K562 (cell line): Measurements from ENCODE around the gene APPBP2. TPM values are rescaled to one million over a fixed set of nuclear protein-coding genes. Genes with fewer than 3 reads are reported as not detected.

ENCODE experiments used
- ATAC-seq: fragments of 200-7000 bp; cut with Tn5 transposase; 3 replicates; pipeline ENCODE4 v1.9.1; 2020; ENCODE audit warnings: moderate library complexity
- BruUV-seq: library from RNA; stranded (reverse); fragments of 400-500 nt; replicated peaks from 2 replicates; lab custom pipeline; 2021; lab: Mats Ljungman, UMichigan
- CTCF ChIA-PET: fragments of 300-600 bp; formaldehyde crosslinking; extraction: SDS; loops from one replicate; lab custom pipeline; 2021; ENCODE audit warnings: low intra/inter-chr PET ratio; lab: Yijun Ruan, JAX
- POLR2A ChIA-PET: fragments of 300-600, 350-650 bp; sonication (Branson Sonifier 250); formaldehyde crosslinking; extraction: SDS; loops from one replicate; lab custom pipeline; 2021; ENCODE audit warnings: antibody characterized with exemption, inconsistent platforms; lab: Yijun Ruan, JAX
- DNase-seq, 4 experiments: peaks; one replicate each; pipeline versions ENCODE4 v3.0.0 to v3.0.0-alpha.2; 2011 to 2018; ENCODE audit warnings: low spot score in 3 of 4, mixed read lengths in 3 of 4; ENCODE audit errors: extremely low read depth in 1 of 4
- FAIRE-seq: peaks from 2 replicates; lab custom pipeline; 2011; peaks lifted over from hg19 to GRCh38; lab: Jason Lieb, UNC
- H2AFZ ChIP-seq: 2 replicates; pipeline ENCODE4 v1.6.0; 2011; ENCODE audit warnings: low read depth, low read length, control low read depth, inconsistent platforms
- H3K27ac ChIP-seq: fragments of 200-600 bp; 3 replicates; pipeline ENCODE4 v1.8.0; 2011; ENCODE audit warnings: low read depth, mild to moderate bottlenecking, control low read depth, inconsistent platforms, low read length, moderate library complexity, mixed read lengths; ENCODE audit errors: extremely low read depth
- H3K27me3 ChIP-seq, 2 experiments: fragments of 300-600 bp in 1 of 2; 2 replicates in 1 of 2; 3 replicates in 1 of 2; pipeline versions ENCODE4 v1.6.0 to v1.8.0; 2011; ENCODE audit warnings: inconsistent platforms in 2 of 2, low read length in 2 of 2, mild to moderate bottlenecking in 1 of 2, mixed read lengths in 1 of 2, moderate library complexity in 1 of 2; ENCODE audit not compliant: control insufficient read depth in 2 of 2, insufficient read depth in 2 of 2
- H3K36me3 ChIP-seq: fragments of 300-600 bp; 3 replicates; pipeline ENCODE4 v1.8.0; 2011; ENCODE audit warnings: mild to moderate bottlenecking, low read length, inconsistent platforms; ENCODE audit not compliant: control insufficient read depth, insufficient read depth
- H3K4me1 ChIP-seq, 2 experiments: fragments of 200-600 bp in 1 of 2; replicated peaks in 1 of 2; 2 replicates in 1 of 2; 3 replicates in 1 of 2; pipeline versions ENCODE4 v1.5.1 to v1.8.0; 2011; ENCODE audit warnings: inconsistent platforms in 2 of 2, low read length in 2 of 2, mild to moderate bottlenecking in 1 of 2, mixed read lengths in 1 of 2, moderate library complexity in 1 of 2; ENCODE audit not compliant: control insufficient read depth in 2 of 2, insufficient read depth in 2 of 2
- H3K4me2 ChIP-seq: 2 replicates; pipeline ENCODE4 v1.6.1; 2011; ENCODE audit warnings: low read length, control low read depth, inconsistent platforms, mixed read lengths; ENCODE audit not compliant: insufficient read depth
- H3K4me3 ChIP-seq: fragments of 200-600 bp; sonication (generic), shearing (Covaris generic); 2 replicates; pipeline ENCODE4 v1.5.1; 2016; ENCODE audit warnings: control low read depth, inconsistent platforms
- H3K79me2 ChIP-seq: fragments of 200-600 bp; 3 replicates; pipeline ENCODE4 v1.8.0; 2011; ENCODE audit warnings: low read length, inconsistent platforms; ENCODE audit not compliant: control insufficient read depth, insufficient read depth
- H3K9ac ChIP-seq, 2 experiments: 2 replicates each; pipeline versions ENCODE4 v1.6.0 to v1.6.1; 2011; ENCODE audit warnings: low read depth in 2 of 2, low read length in 2 of 2, control low read depth in 1 of 2, inconsistent platforms in 1 of 2, mild to moderate bottlenecking in 1 of 2, mixed read lengths in 1 of 2; ENCODE audit not compliant: insufficient read depth in 1 of 2
- H3K9me1 ChIP-seq: one replicate; pipeline ENCODE4 v1.6.0; 2011; ENCODE audit warnings: inconsistent platforms, mild to moderate bottlenecking, low read length, moderate library complexity; ENCODE audit not compliant: control insufficient read depth, insufficient read depth
- H3K9me3 ChIP-seq: replicated peaks from 2 replicates; pipeline ENCODE4 v1.5.1; 2011; ENCODE audit warnings: low read depth, low read length, inconsistent platforms; ENCODE audit not compliant: control insufficient read depth, insufficient read depth
- H4K20me1 ChIP-seq: replicated peaks from 2 replicates; pipeline ENCODE4 v1.6.1; 2011; ENCODE audit warnings: low read length, inconsistent platforms, mixed read lengths; ENCODE audit not compliant: control insufficient read depth, insufficient read depth
- ARID3A ChIP-seq: IDR thresholded peaks from 2 replicates; pipeline ENCODE4 v1.6.1; 2012; ENCODE audit warnings: low read depth, low read length, improper control_type of control experiment, borderline replicate concordance
- GTF2A2 ChIP-seq: IDR thresholded peaks from 2 replicates; pipeline ENCODE4 v1.6.1; 2016; ENCODE audit warnings: mild to moderate bottlenecking, missing genetic modification characterization, missing compliant biosample characterization
- HDAC1 ChIP-seq, 2 experiments: fragments of 450-650 bp; IDR thresholded peaks; 2 replicates each; pipeline ENCODE4 v1.6.1; 2016 to 2017; ENCODE audit warnings: inconsistent platforms in 1 of 2, mild to moderate bottlenecking in 1 of 2, moderate library complexity in 1 of 2
- KLF16 ChIP-seq: IDR thresholded peaks from 2 replicates; pipeline ENCODE4 v1.6.1; 2016; ENCODE audit warnings: antibody characterized with exemption
- MEIS2 ChIP-seq: fragments of 450-650 bp; IDR thresholded peaks from 2 replicates; pipeline ENCODE4 v1.6.1; 2014; ENCODE audit warnings: mild to moderate bottlenecking; ENCODE audit not compliant: partially characterized antibody
- NBN ChIP-seq: fragments of 450-650 bp; IDR thresholded peaks from 2 replicates; pipeline ENCODE4 v1.6.1; 2016; ENCODE audit warnings: low read depth, mild to moderate bottlenecking
- NFE2 ChIP-seq: IDR thresholded peaks from 2 replicates; pipeline ENCODE4 v1.6.1; 2014; ENCODE audit warnings: antibody characterized with exemption, low read depth
- PATZ1 ChIP-seq: fragments of 250-450 bp; sonication (Bioruptor Pico); IDR thresholded peaks from 2 replicates; pipeline ENCODE4 v1.5.0; 2020; ENCODE audit warnings: mild to moderate bottlenecking, borderline replicate concordance
- ZNF696 ChIP-seq: fragments of 250-450 bp; sonication (Bioruptor Pico); conservative IDR thresholded peaks from 2 replicates; pipeline ENCODE4 v1.4.0; 2020; ENCODE audit warnings: mild to moderate bottlenecking, moderate library complexity
- WGBS: fragments of 100-300 bp; shearing (Covaris generic); methylation state at CpG from one replicate; pipeline ENCODE4 v1.1.6; 2016; ENCODE audit warnings: low coverage, mixed read lengths; ENCODE audit not compliant: insufficient coverage; ENCODE audit errors: missing lambda C conversion rate; 5-methylcytosine and 5-hydroxymethylcytosine counted together
- in situ Hi-C: fragments of 300-500 bp; cut with MboI; formaldehyde crosslinking; loops from 4 replicates; pipeline ENCODE4 v1.15.0; 2018; ENCODE audit warnings: inconsistent platforms, mixed read lengths
- intact Hi-C: fragments of 100-400 bp; cut with micrococcal nuclease; formaldehyde crosslinking; loops from 2 replicates; pipeline ENCODE4 v1.14.2; 2022
- polyA plus RNA-seq, 8 experiments: library from polyadenylated mRNA; depleted of rRNA in 4 of 8; stranded (reverse) in 5 of 8; unstranded in 3 of 8; fragments of >200 nt; fragmentation: Nextera tagmentation in 2 of 8; fragmentation: Illumina TruSeq in 1 of 8; extraction: Ambion mirVana in 2 of 8; extraction: Trizol in 1 of 8; gene quantifications; 2 replicates each; pipeline versions ENCODE4 v1.2.1 to v1.2.3, GENCODE V29; 2011 to 2014; ENCODE audit warnings: inconsistent platforms in 1 of 8, missing spikeins in 1 of 8
- total RNA-seq, 7 experiments: library from RNA; depleted of rRNA in 6 of 7; stranded (reverse); fragments of >200 nt in 6 of 7; fragmentation: Illumina TruSeq in 2 of 7; extraction: Trizol in 2 of 7; gene quantifications; 2 replicates each; pipeline versions ENCODE4 v1.2.1 to v1.2.3, GENCODE V29; 2011 to 2021; ENCODE audit warnings: low replicate concordance in 1 of 7

Gene APPBP2
- total and polyA plus RNA-seq, 9 of the 15 experiments (the other 6 are each of a cell fraction or from before 2014, with no cell fraction given), result 2.7 to 16.8 (median 6.9) TPM

GRCh38 chr17:60563743-60564142, 37.7 kb upstream of the APPBP2 start:
- BruUV-seq, result no TSS peak
- ATAC-seq, result no peak
- no peak overlapping the region for H2AFZ ChIP-seq
- no peak overlapping the region for H3K4me2 ChIP-seq
- no peak overlapping the region for H3K9ac ChIP-seq
- TF ChIP-seq HDAC1 (IDR thresholded peaks at IDR 0.05) (no peak), NFE2 (no peak), ARID3A (no peak), PATZ1 (CRISPR knock-in tag) (no peak), GTF2A2 (tag) (no peak), MEIS2 (no peak), KLF16 (no peak), ZNF696 (no peak), NBN (no peak)
- ChIA-PET POLR2A (no interaction called here), CTCF (no interaction called here)
- no peaks in the 10 kb centered on the region for H4K20me1 ChIP-seq
- no peaks in the 10 kb centered on the region; a peak in 1 of 5 replicates for H3K27me3 ChIP-seq
- no peak overlapping the region for H3K4me3 ChIP-seq
- H3K9me1 ChIP-seq, result no peaks in the 10 kb centered on the region
- FAIRE-seq, result no peak
- H3K9me3 ChIP-seq, result no peaks in the 10 kb centered on the region
- no peaks in the 10 kb centered on the region for H3K79me2 ChIP-seq
- in situ Hi-C loops, result no loop called here
- no peak for DNase-seq
- WGBS, result 16% methylated on average over 2 of the region's 2 CpGs
- no peaks in the 10 kb centered on the region for H3K4me1 ChIP-seq
- H3K27ac ChIP-seq, result no peak overlapping the region
- no peaks in the 10 kb centered on the region for H3K36me3 ChIP-seq
- intact Hi-C loops, result no loop called here
